ENCODE measurements around the gene TNPO3. TPM values are rescaled to one million over a fixed set of nuclear protein-coding genes. Genes with fewer than 3 reads are reported as not detected.

The TNPO3 gene
- total and polyA plus RNA-seq, 10 of the 15 experiments (the other 5 are each of a cell fraction or from before 2014, with no cell fraction given): 17.6 to 91.8 (median 65.9) TPM

DNA sequence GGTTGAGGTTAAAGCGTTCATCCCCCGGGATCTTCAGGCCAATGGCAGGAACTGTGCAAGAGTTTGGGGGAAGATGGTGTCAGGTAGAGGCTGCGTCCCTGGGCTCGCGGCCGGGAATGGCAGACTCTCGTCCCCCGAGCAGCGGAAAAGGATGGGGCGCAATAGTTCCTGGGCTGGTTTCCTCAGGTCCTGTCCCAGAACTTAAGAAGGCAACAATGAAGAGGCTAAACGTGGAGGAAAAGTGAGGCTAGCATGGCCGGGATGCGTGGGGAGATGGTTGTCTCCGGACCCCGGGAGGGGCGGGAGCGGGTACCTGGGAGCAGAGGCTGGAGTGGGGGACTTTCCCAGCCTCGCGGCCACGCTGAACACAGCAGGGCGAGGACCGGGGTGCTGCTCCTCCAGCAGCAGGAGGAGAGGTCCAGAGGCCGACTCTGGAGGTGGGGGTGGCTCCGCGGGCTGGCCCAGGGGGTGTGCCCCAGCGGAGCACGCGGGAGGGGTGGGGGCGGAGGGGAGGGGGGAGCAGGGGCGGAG lies 116.3 kb downstream of the TNPO3 start:
- ChIA-PET CTCF (interaction anchor here (0.6 to 2.4 kb wide), 7 partner anchors 24 to 332 kb away, joined by 3 to 16 read pairs (median 4); partner anchors contain the start of gene KCP), SMC1A (ENCODE audit: uncharacterized antibody, unreplicated experiment) (interaction anchor here (1.3 to 3.7 kb wide), 9 partner anchors 15 to 154 kb away, joined by 3 to 37 read pairs (median 15); partner anchors contain the start of gene TNPO3), POLR2A (interaction anchor here (0.5 to 6.7 kb wide), 14 partner anchors 17 to 274 kb away, joined by 3 to 107 read pairs (median 8); partner anchors contain the start of genes KCP and TNPO3), RAD21 (ENCODE audit: unreplicated experiment) (interaction anchor here (0.8 to 5.6 kb wide), 14 partner anchors 14 to 271 kb away, joined by 3 to 40 read pairs (median 14); partner anchors contain the start of gene TNPO3)
- Histone ChIP-seq H4K20me1 (ENCODE audit: control insufficient read depth, insufficient read depth) (no peaks in the 10 kb centered on the region), H3K79me2 (ENCODE audit: control insufficient read depth, insufficient read depth, low read length) (peaks cover 85% of the 10 kb centered on the region), H3K27ac (ENCODE audit: control insufficient read depth, insufficient read depth) (peak overlapping the region; percentile 96), H2AFZ (ENCODE audit: control insufficient read depth, low read depth, low read length) (peak overlapping the region; percentile 15), H3K36me3 (ENCODE audit: control insufficient read depth in 2 of 2, insufficient read depth in 2 of 2, low read length in 1 of 2) (peaks cover 0 to 5% of the 10 kb centered on the region in 2 experiments; a peak in 2 of 4 replicates), H3K4me1 (ENCODE audit: control insufficient read depth, insufficient read depth, low read length) (peaks cover 50% of the 10 kb centered on the region), H3K9me3 (replicated peaks; ENCODE audit: control insufficient read depth, insufficient read depth, low read length) (no peaks in the 10 kb centered on the region), H3K27me3 (replicated peaks in 1 of 2; ENCODE audit: control insufficient read depth in 2 of 2, insufficient read depth in 2 of 2, low read length in 1 of 2) (no peaks in the 10 kb centered on the region), H3K4me2 (ENCODE audit: control insufficient read depth, insufficient read depth) (peak overlapping the region; percentile 98), H3K9ac (ENCODE audit: control insufficient read depth, insufficient read depth, low read length) (peak overlapping the region; percentile 97), H3K4me3 (peak overlapping the region; percentile 82)
- intact Hi-C loops (cut with micrococcal nuclease; ENCODE audit: unreplicated experiment): loop anchor here (10.0 kb wide), 2 partner anchors 206 to 676 kb away; partner anchors contain the start of genes NRF1 and TSPAN33
- BruUV-seq (replicated peaks): TSS peak; percentile 67
- DNase-seq (ENCODE audit: low read depth, low spot score) (no peak), ATAC-seq (peak; percentile 18), FAIRE-seq (no peak)
- in situ Hi-C loops (cut with MboI): no loop called here
- WGBS (ENCODE audit: insufficient coverage, insufficient replicate concordance, low lambda C conversion rate, missing lambda C conversion rate): under 1% methylated on average over 16 of the region's 30 CpGs
- peak; percentile 20; the same call in 1 of the 2 replicates for TF ChIP-seq CREM (IDR thresholded peaks at IDR 0.05; ENCODE audit: low read depth)
- TF ChIP-seq, protein P1, sequence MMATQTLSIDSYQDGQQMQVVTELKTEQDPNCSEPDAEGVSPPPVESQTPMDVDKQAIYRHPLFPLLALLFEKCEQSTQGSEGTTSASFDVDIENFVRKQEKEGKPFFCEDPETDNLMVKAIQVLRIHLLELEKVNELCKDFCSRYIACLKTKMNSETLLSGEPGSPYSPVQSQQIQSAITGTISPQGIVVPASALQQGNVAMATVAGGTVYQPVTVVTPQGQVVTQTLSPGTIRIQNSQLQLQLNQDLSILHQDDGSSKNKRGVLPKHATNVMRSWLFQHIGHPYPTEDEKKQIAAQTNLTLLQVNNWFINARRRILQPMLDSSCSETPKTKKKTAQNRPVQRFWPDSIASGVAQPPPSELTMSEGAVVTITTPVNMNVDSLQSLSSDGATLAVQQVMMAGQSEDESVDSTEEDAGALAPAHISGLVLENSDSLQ (IDR thresholded peaks at IDR 0.05): no peak
- peak in 1 of 2 experiments; percentile 40; a peak in 1 of 3 replicates for TF ChIP-seq EGR1 (IDR thresholded peaks at IDR 0.05; ENCODE audit: borderline replicate concordance in 1 of 2, low read depth in 2 of 2, low read length in 2 of 2)
- TF ChIP-seq, protein P2, sequence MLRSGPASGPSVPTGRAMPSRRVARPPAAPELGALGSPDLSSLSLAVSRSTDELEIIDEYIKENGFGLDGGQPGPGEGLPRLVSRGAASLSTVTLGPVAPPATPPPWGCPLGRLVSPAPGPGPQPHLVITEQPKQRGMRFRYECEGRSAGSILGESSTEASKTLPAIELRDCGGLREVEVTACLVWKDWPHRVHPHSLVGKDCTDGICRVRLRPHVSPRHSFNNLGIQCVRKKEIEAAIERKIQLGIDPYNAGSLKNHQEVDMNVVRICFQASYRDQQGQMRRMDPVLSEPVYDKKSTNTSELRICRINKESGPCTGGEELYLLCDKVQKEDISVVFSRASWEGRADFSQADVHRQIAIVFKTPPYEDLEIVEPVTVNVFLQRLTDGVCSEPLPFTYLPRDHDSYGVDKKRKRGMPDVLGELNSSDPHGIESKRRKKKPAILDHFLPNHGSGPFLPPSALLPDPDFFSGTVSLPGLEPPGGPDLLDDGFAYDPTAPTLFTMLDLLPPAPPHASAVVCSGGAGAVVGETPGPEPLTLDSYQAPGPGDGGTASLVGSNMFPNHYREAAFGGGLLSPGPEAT (IDR thresholded peaks at IDR 0.05; ENCODE audit: low read depth): peak; percentile 32
- no peak for TF ChIP-seq BMI1 (IDR thresholded peaks at IDR 0.05; ENCODE audit: borderline replicate concordance)
- TF ChIP-seq KLF5 (IDR thresholded peaks at IDR 0.05; ENCODE audit: partially characterized antibody): no peak
- TF ChIP-seq BACH1 (IDR thresholded peaks at IDR 0.05; ENCODE audit: borderline replicate concordance): no peak
- TF ChIP-seq SMAD5 (IDR thresholded peaks at IDR 0.05; ENCODE audit: low read depth): peak; percentile 39
- peak; percentile 80 for TF ChIP-seq POLR2A (IDR thresholded peaks at IDR 0.05; ENCODE audit: low read depth, low read length)
- no peak for TF ChIP-seq HDAC6 (IDR thresholded peaks at IDR 0.05; ENCODE audit: unreplicated experiment)
- no peak for TF ChIP-seq RAD51 (IDR thresholded peaks at IDR 0.05)
- no peak for TF ChIP-seq EP300 (IDR thresholded peaks at IDR 0.05; ENCODE audit: borderline replicate concordance in 1 of 2, control insufficient read depth in 1 of 2, low read depth in 2 of 2, low read length in 2 of 2)
- no peak for TF ChIP-seq MTA3 (IDR thresholded peaks at IDR 0.05; ENCODE audit: borderline replicate concordance, low read length)
- TF ChIP-seq, protein P3, sequence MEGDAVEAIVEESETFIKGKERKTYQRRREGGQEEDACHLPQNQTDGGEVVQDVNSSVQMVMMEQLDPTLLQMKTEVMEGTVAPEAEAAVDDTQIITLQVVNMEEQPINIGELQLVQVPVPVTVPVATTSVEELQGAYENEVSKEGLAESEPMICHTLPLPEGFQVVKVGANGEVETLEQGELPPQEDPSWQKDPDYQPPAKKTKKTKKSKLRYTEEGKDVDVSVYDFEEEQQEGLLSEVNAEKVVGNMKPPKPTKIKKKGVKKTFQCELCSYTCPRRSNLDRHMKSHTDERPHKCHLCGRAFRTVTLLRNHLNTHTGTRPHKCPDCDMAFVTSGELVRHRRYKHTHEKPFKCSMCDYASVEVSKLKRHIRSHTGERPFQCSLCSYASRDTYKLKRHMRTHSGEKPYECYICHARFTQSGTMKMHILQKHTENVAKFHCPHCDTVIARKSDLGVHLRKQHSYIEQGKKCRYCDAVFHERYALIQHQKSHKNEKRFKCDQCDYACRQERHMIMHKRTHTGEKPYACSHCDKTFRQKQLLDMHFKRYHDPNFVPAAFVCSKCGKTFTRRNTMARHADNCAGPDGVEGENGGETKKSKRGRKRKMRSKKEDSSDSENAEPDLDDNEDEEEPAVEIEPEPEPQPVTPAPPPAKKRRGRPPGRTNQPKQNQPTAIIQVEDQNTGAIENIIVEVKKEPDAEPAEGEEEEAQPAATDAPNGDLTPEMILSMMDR (IDR thresholded peaks at IDR 0.05 in 2 of 3, conservative IDR thresholded peaks at IDR 0.05 in 1 of 3; ENCODE audit: control insufficient read depth in 2 of 3, extremely low read depth in 1 of 3, insufficient read depth in 1 of 3, low read depth in 3 of 3, low read length in 3 of 3): no peak
- TF ChIP-seq RB1 (IDR thresholded peaks at IDR 0.05; ENCODE audit: borderline replicate concordance): no peak
- no peak for TF ChIP-seq ZNF24 (IDR thresholded peaks at IDR 0.05)
- no peak for TF ChIP-seq KAT2A (conservative IDR thresholded peaks at IDR 0.05; ENCODE audit: control insufficient read depth, low read depth, low read length)
- TF ChIP-seq ATF7 (IDR thresholded peaks at IDR 0.05; ENCODE audit: low read depth): no peak
- peak; percentile 83 for TF ChIP-seq POLR2AphosphoS5 (IDR thresholded peaks at IDR 0.05; ENCODE audit: low read length)
- TF ChIP-seq JUND (IDR thresholded peaks at IDR 0.05; ENCODE audit: low read depth, low read length): no peak
- no peak for TF ChIP-seq WRNIP1 (IDR thresholded peaks at IDR 0.05; ENCODE audit: borderline replicate concordance, low read depth, low read length)
